ENCODE data around the gene EIF2D. TPM values are rescaled to one million over a fixed set of nuclear protein-coding genes. Genes with fewer than 3 reads are reported as not detected.
A peak's percentile ranks its signal among the peaks of the same experiment; 100 is the strongest.

EIF2D gene
- total and polyA plus RNA-seq, 9 of the 15 experiments (the other 6 are each of a cell fraction or from before 2014, with no cell fraction given) = 81.1 to 138 (median 93.9) TPM

GRCh38 chr1:206608108-206608698 lies 4.1 kb downstream of the EIF2D start (continued):
- TF ChIP-seq SRSF9 (IDR thresholded peaks at IDR 0.05; ENCODE audit: borderline replicate concordance, low read depth, low read length) = no peak
- TF ChIP-seq XRCC5 (IDR thresholded peaks at IDR 0.05; ENCODE audit: low read depth, low read length) = 0 out of 2 replicates have a peak, but pooled peaks have one; percentile 59
- no peak for TF ChIP-seq ATF7 (IDR thresholded peaks at IDR 0.05)
- TF ChIP-seq, protein P1, sequence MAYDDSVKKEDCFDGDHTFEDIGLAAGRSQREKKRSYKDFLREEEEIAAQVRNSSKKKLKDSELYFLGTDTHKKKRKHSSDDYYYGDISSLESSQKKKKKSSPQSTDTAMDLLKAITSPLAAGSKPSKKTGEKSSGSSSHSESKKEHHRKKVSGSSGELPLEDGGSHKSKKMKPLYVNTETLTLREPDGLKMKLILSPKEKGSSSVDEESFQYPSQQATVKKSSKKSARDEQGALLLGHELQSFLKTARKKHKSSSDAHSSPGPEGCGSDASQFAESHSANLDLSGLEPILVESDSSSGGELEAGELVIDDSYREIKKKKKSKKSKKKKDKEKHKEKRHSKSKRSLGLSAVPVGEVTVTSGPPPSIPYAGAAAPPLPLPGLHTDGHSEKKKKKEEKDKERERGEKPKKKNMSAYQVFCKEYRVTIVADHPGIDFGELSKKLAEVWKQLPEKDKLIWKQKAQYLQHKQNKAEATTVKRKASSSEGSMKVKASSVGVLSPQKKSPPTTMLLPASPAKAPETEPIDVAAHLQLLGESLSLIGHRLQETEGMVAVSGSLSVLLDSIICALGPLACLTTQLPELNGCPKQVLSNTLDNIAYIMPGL (CRISPR knock-in tag; IDR thresholded peaks at IDR 0.05) = no peak
- no peak for TF ChIP-seq ZNF347 (CRISPR knock-in tag; IDR thresholded peaks at IDR 0.05; ENCODE audit: low read depth)
- TF ChIP-seq FOXM1 (IDR thresholded peaks at IDR 0.05; ENCODE audit: low read depth) = no peak
- no peak for TF ChIP-seq FOXM1 (CRISPR knock-in tag; IDR thresholded peaks at IDR 0.05; ENCODE audit: low read depth)
- TF ChIP-seq POLR2B (IDR thresholded peaks at IDR 0.05; ENCODE audit: low read depth, partially characterized antibody) = no peak
- no peak for TF ChIP-seq SUPT5H (IDR thresholded peaks at IDR 0.05)
- no peak for TF ChIP-seq CREB5 (CRISPR knock-in tag; IDR thresholded peaks at IDR 0.05)
- peak; percentile 49 to 70; a peak in 1 of 4 replicates for TF ChIP-seq RCOR1 (IDR thresholded peaks at IDR 0.05; ENCODE audit: borderline replicate concordance in 1 of 2, low read depth in 2 of 2, low read length in 2 of 2)
- TF ChIP-seq SMC3 (conservative IDR thresholded peaks at IDR 0.05; ENCODE audit: insufficient read depth, low read depth, low read length) = peak; percentile 78
- no peak for TF ChIP-seq SIN3B (IDR thresholded peaks at IDR 0.05; ENCODE audit: low read depth)
- TF ChIP-seq CTBP1 (IDR thresholded peaks at IDR 0.05; ENCODE audit: borderline replicate concordance) = peak; percentile 38; the same call in 1 of the 2 replicates
- TF ChIP-seq, protein P2, sequence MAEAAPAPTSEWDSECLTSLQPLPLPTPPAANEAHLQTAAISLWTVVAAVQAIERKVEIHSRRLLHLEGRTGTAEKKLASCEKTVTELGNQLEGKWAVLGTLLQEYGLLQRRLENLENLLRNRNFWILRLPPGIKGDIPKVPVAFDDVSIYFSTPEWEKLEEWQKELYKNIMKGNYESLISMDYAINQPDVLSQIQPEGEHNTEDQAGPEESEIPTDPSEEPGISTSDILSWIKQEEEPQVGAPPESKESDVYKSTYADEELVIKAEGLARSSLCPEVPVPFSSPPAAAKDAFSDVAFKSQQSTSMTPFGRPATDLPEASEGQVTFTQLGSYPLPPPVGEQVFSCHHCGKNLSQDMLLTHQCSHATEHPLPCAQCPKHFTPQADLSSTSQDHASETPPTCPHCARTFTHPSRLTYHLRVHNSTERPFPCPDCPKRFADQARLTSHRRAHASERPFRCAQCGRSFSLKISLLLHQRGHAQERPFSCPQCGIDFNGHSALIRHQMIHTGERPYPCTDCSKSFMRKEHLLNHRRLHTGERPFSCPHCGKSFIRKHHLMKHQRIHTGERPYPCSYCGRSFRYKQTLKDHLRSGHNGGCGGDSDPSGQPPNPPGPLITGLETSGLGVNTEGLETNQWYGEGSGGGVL (CRISPR knock-in tag; IDR thresholded peaks at IDR 0.05) = no peak
- no peak for TF ChIP-seq ADNP (tag; IDR thresholded peaks at IDR 0.05)
- TF ChIP-seq ZNF592 (IDR thresholded peaks at IDR 0.05) = no peak
- TF ChIP-seq ZBTB12 (CRISPR knock-in tag; IDR thresholded peaks at IDR 0.05) = no peak
- TF ChIP-seq YBX1 (IDR thresholded peaks at IDR 0.05) = no peak
